Astrocyte (in vitro differentiated cells and primary cell): ENCODE data around the gene SCN3B. TPM values are rescaled to one million over a fixed set of nuclear protein-coding genes. Genes with fewer than 3 reads are reported as not detected.

Experiments used
- DNase-seq: peaks from one replicate; pipeline ENCODE4 v3.0.0-alpha.2; 2010; ENCODE audit warnings: low read depth
- FAIRE-seq: peaks from 2 replicates; lab custom pipeline; 2011; peaks lifted over from hg19 to GRCh38; lab: Jason Lieb, UNC
- H2AFZ ChIP-seq: 2 replicates; pipeline ENCODE4 v1.6.0; 2012; ENCODE audit warnings: low read depth, low read length, inconsistent platforms
- H3K27ac ChIP-seq: 2 replicates; pipeline ENCODE4 v1.5.1; 2011; ENCODE audit warnings: low read depth, low read length, inconsistent platforms
- H3K27me3 ChIP-seq: 2 replicates; pipeline ENCODE4 v1.6.0; 2011; ENCODE audit warnings: low read length, inconsistent platforms; ENCODE audit not compliant: insufficient read depth
- H3K36me3 ChIP-seq: 2 replicates; pipeline ENCODE4 v1.5.1; 2011; ENCODE audit warnings: low read length, inconsistent platforms; ENCODE audit not compliant: insufficient read depth
- H3K4me1 ChIP-seq: 2 replicates; pipeline ENCODE4 v1.5.1; 2011; ENCODE audit warnings: low read length, inconsistent platforms; ENCODE audit not compliant: insufficient read depth
- H3K4me2 ChIP-seq: 2 replicates; pipeline ENCODE4 v1.6.0; 2012; ENCODE audit warnings: low read length, inconsistent platforms
- H3K4me3 ChIP-seq: 2 replicates; pipeline ENCODE4 v1.5.1; 2011; ENCODE audit warnings: low read depth, mild to moderate bottlenecking, low read length, inconsistent platforms; ENCODE audit not compliant: insufficient read depth
- H3K79me2 ChIP-seq: 2 replicates; pipeline ENCODE4 v1.6.0; 2012; ENCODE audit warnings: mild to moderate bottlenecking, low read length, inconsistent platforms; ENCODE audit not compliant: insufficient read depth
- H3K9ac ChIP-seq: 2 replicates; pipeline ENCODE4 v1.6.0; 2012; ENCODE audit warnings: mild to moderate bottlenecking, low read length, inconsistent platforms
- H3K9me3 ChIP-seq: 2 replicates; pipeline ENCODE4 v1.5.1; 2012; ENCODE audit warnings: low read depth, mild to moderate bottlenecking, low read length, inconsistent platforms; ENCODE audit not compliant: insufficient read depth
- H4K20me1 ChIP-seq: 2 replicates; pipeline ENCODE4 v1.6.0; 2012; ENCODE audit warnings: low read length, inconsistent platforms; ENCODE audit not compliant: insufficient read depth
- H3K27ac Mint-ChIP-seq: one replicate; pipeline ENCODE4 v1.8.0; 2021; ENCODE audit warnings: mild to moderate bottlenecking, mixed read lengths; ENCODE audit not compliant: unreplicated experiment
- H3K27me3 Mint-ChIP-seq: one replicate; pipeline ENCODE4 v1.8.0; 2021; ENCODE audit warnings: low read depth, mixed read lengths; ENCODE audit not compliant: unreplicated experiment
- H3K36me3 Mint-ChIP-seq: one replicate; pipeline ENCODE4 v1.8.0; 2021; ENCODE audit warnings: low read depth, mixed read lengths; ENCODE audit not compliant: unreplicated experiment
- H3K4me1 Mint-ChIP-seq: one replicate; pipeline ENCODE4 v1.8.0; 2021; ENCODE audit warnings: low read depth, mixed read lengths; ENCODE audit not compliant: unreplicated experiment
- H3K4me3 Mint-ChIP-seq: one replicate; pipeline ENCODE4 v1.8.0; 2021; ENCODE audit warnings: mild to moderate bottlenecking, moderate library complexity, mixed read lengths; ENCODE audit not compliant: unreplicated experiment
- H3K9me3 Mint-ChIP-seq: one replicate; pipeline ENCODE4 v1.8.0; 2021; ENCODE audit warnings: mild to moderate bottlenecking, mixed read lengths; ENCODE audit not compliant: unreplicated experiment
- EZH2 ChIP-seq: IDR thresholded peaks from 2 replicates; pipeline ENCODE4 v1.6.1; 2012; ENCODE audit warnings: mild to moderate bottlenecking, low read length, inconsistent platforms; ENCODE audit not compliant: insufficient read depth
- total RNA-seq: library from RNA; stranded (reverse); gene quantifications from 2 replicates; pipeline ENCODE4 v1.2.1, GENCODE V29; 2021
- TF ChIP-seq, protein P1 (sequence below): IDR thresholded peaks from 2 replicates; pipeline ENCODE4 v1.5.1; 2011; ENCODE audit warnings: low read depth, mild to moderate bottlenecking, inconsistent platforms, low read length, moderate library complexity; ENCODE audit not compliant: insufficient read depth

The SCN3B gene
- total RNA-seq, 1 donor from 2014 or later, result 2.3 TPM

DNA sequence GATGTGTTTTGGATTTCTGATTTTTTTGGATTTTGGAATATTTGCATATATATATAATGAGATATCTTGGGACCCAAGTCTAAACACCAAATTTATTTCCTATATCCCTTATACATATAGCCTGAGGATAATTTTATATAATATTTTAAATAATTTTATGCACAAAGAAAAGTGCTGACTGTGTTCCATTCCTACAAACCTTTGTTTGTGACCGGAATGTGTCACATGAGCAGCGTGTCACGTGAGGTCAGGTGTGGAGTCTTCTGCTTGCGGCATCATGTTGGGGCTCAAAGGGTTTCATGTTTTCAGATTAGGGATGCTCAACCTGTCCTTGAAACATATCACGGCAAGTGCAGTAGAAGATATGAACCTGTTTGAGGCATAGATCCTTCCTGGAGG is 65.6 kb downstream of the SCN3B start:
- Histone ChIP-seq H4K20me1 (no peaks in the 10 kb centered on the region), H3K27me3 (no peaks in the 10 kb centered on the region), H3K36me3 (no peaks in the 10 kb centered on the region), H3K9ac (no peak overlapping the region), H3K4me1 (peaks cover 12% of the 10 kb centered on the region), H3K4me3 (no peak overlapping the region), H2AFZ (no peak overlapping the region), H3K4me2 (no peak overlapping the region), H3K27ac (no peak overlapping the region), H3K9me3 (no peaks in the 10 kb centered on the region), H3K79me2 (no peaks in the 10 kb centered on the region)
- FAIRE-seq (no peak), DNase-seq (no peak)
- Mint-ChIP-seq H3K27ac (no peak overlapping the region), H3K9me3 (no peaks in the 10 kb centered on the region), H3K4me3 (no peak overlapping the region), H3K27me3 (peaks cover 10% of the 10 kb centered on the region), H3K36me3 (no peaks in the 10 kb centered on the region), H3K4me1 (peaks cover 13% of the 10 kb centered on the region)
- TF ChIP-seq, protein P1, sequence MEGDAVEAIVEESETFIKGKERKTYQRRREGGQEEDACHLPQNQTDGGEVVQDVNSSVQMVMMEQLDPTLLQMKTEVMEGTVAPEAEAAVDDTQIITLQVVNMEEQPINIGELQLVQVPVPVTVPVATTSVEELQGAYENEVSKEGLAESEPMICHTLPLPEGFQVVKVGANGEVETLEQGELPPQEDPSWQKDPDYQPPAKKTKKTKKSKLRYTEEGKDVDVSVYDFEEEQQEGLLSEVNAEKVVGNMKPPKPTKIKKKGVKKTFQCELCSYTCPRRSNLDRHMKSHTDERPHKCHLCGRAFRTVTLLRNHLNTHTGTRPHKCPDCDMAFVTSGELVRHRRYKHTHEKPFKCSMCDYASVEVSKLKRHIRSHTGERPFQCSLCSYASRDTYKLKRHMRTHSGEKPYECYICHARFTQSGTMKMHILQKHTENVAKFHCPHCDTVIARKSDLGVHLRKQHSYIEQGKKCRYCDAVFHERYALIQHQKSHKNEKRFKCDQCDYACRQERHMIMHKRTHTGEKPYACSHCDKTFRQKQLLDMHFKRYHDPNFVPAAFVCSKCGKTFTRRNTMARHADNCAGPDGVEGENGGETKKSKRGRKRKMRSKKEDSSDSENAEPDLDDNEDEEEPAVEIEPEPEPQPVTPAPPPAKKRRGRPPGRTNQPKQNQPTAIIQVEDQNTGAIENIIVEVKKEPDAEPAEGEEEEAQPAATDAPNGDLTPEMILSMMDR, result no peak
- TF ChIP-seq EZH2, result no peak

DNA sequence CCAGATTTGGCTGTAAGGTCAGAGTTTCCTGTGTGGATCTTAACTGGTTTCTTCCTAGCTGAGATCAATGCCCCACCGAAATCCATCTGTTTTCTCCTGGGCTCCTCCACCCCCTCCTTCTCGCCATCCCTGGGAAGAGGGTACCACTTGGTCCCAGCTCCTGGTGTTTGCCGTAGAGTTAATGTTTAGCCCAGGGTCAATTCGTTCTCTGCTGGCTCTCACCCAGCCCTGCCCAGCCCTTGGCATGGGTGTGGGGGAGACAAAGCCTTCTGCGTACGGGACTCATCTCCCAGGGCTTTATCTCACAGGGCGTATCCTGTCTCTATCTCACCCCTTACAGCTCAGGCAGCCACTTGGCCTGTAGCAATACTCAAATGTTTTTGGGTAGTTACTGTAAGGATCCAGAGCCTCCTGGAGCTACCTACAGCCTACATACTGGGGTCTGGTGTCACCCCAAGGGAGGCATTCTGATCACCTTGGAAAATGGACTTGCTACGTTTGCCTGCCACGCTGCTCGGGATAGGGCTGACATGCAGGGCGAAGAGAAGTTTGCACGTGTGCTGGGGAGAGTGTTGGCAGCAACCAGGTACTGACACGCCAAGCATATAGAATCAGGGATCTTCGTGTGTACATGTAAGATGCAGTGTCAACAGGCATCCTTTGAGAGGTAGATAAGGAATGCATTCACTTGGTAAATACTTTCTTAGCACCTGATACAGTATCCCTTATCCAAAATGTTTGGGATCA is 66.1 kb downstream of the SCN3B start:
- Mint-ChIP-seq H3K9me3 (no peaks in the 10 kb centered on the region), H3K27me3 (peaks cover 10% of the 10 kb centered on the region), H3K4me1 (peaks cover 13% of the 10 kb centered on the region), H3K4me3 (no peak overlapping the region), H3K36me3 (no peaks in the 10 kb centered on the region), H3K27ac (no peak overlapping the region)
- no peaks in the 10 kb centered on the region for H4K20me1 ChIP-seq
- H3K4me2 ChIP-seq, result no peak overlapping the region
- DNase-seq (no peak), FAIRE-seq (no peak)
- no peak overlapping the region for H3K4me3 ChIP-seq
- H2AFZ ChIP-seq, result no peak overlapping the region
- H3K27me3 ChIP-seq, result no peaks in the 10 kb centered on the region
- H3K9ac ChIP-seq, result no peak overlapping the region
- no peak overlapping the region for H3K27ac ChIP-seq
- H3K36me3 ChIP-seq, result no peaks in the 10 kb centered on the region
- no peak for TF ChIP-seq EZH2
- TF ChIP-seq, protein P1, result no peak
- H3K9me3 ChIP-seq, result no peaks in the 10 kb centered on the region
- peaks cover 12% of the 10 kb centered on the region for H3K4me1 ChIP-seq
- H3K79me2 ChIP-seq, result no peaks in the 10 kb centered on the region

DNA sequence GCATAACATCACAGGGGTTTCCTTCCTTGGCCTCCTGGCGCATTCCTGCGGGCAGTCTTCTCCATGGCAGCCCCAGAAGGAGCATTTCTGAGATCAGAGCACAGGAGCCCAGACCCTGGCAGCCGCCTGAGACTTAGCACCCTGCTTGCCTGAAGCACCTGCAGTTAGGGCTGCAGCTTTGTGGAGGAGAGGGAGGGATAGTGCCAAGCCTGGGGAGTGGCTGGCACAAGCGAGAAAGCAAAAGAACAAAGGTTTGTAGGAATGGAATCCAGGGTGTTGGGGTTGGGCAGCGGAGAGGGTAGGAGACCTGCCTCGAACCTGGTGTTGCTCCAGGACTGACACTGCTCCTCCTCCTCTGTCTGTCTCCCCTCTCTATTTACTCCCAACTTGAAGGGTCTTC is 66.9 kb downstream of the SCN3B start:
- TF ChIP-seq, protein P1, result no peak
- TF ChIP-seq EZH2, result no peak
- H3K27ac Mint-ChIP-seq, result no peak overlapping the region
- Histone ChIP-seq H4K20me1 (no peaks in the 10 kb centered on the region), H3K9me3 (no peaks in the 10 kb centered on the region), H3K4me2 (no peak overlapping the region), H2AFZ (no peak overlapping the region), H3K36me3 (no peaks in the 10 kb centered on the region), H3K4me3 (no peak overlapping the region), H3K4me1 (peaks cover 12% of the 10 kb centered on the region), H3K79me2 (no peaks in the 10 kb centered on the region), H3K27ac (no peak overlapping the region), H3K27me3 (no peaks in the 10 kb centered on the region), H3K9ac (no peak overlapping the region)
- DNase-seq (no peak), FAIRE-seq (no peak)
- H3K36me3 Mint-ChIP-seq, result no peaks in the 10 kb centered on the region
- H3K4me3 Mint-ChIP-seq, result no peak overlapping the region
- peaks cover 10% of the 10 kb centered on the region for H3K27me3 Mint-ChIP-seq
- peaks cover 13% of the 10 kb centered on the region for H3K4me1 Mint-ChIP-seq
- no peaks in the 10 kb centered on the region for H3K9me3 Mint-ChIP-seq
